Large intestine (tissue), 3 donors: ENCODE data around the gene TXLNG. TPM values are rescaled to one million over a fixed set of nuclear protein-coding genes. Genes with fewer than 3 reads are reported as not detected.

Source experiments
- DNase-seq, 2 donors: peaks; one replicate each; pipeline versions ENCODE4 v3.0.0 to v3.0.0-alpha.2; 2013
- H3K27ac ChIP-seq: one replicate; pipeline ENCODE4 v1.5.1; 2013; ENCODE audit warnings: low read length
- H3K27me3 ChIP-seq: 2 replicates; pipeline ENCODE4 v1.6.1; 2013; ENCODE audit warnings: low read length; ENCODE audit not compliant: control insufficient read depth, insufficient read depth
- H3K36me3 ChIP-seq: 2 replicates; pipeline ENCODE4 v1.6.1; 2013; ENCODE audit warnings: low read length; ENCODE audit not compliant: control insufficient read depth, insufficient read depth
- H3K4me1 ChIP-seq: one replicate; pipeline ENCODE4 v1.6.1; 2013; ENCODE audit warnings: low read length; ENCODE audit not compliant: control insufficient read depth, insufficient read depth
- H3K4me3 ChIP-seq: one replicate; pipeline ENCODE4 v1.5.1; 2013; ENCODE audit warnings: low read length
- H3K9me3 ChIP-seq: one replicate; pipeline ENCODE4 v1.6.1; 2013; ENCODE audit warnings: mild to moderate bottlenecking, low read depth, low read length, moderate library complexity; ENCODE audit not compliant: control insufficient read depth
- WGBS: methylation state at CpG from one replicate; pipeline ENCODE4 v1.1.5; 2013; ENCODE audit warnings: low lambda C conversion rate; ENCODE audit not compliant: insufficient coverage; 5-methylcytosine and 5-hydroxymethylcytosine counted together
- polyA plus RNA-seq: library from polyadenylated mRNA; unstranded; fragments of 120-200 nt; gene quantifications from one replicate; pipeline ENCODE4 v1.2.1, GENCODE V29; 2013

Gene TXLNG
- polyA plus RNA-seq, 1 donor, result 17.0 TPM

DNA sequence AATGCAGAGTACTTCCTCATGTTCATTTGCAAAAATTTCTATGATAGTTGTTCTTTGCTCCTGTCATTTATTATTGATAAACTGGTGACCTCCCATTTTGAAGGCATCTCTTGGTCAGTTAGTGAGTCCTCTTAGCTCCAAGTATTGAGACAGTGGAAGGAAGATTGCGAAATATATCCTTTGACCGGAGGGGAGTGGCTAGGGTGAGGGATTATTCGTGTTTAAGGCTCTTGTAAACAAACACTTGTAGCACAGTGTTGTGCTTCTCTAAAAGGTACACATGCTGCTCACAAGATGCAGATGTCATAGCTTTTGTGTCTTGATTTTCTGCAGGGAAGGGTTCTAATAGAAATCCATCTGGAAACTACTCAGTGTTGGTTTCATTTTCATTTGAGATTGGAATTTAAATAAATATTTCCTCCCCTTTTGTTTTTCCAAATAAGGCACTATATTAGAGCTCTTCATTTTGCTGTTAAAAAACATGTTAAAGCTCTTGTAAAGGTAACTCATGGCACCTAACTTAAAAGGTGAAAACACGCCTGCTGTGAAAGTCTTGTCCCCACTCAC lies 21.8 kb downstream of the TXLNG start:
- H3K4me3 ChIP-seq, result peak overlapping the region; percentile 16
- H3K9me3 ChIP-seq, result no peaks in the 10 kb centered on the region
- peaks cover 2% of the 10 kb centered on the region for H3K4me1 ChIP-seq
- peak; percentile 49 to 68 for DNase-seq
- H3K36me3 ChIP-seq, result peaks cover under 1% of the 10 kb centered on the region
- peak overlapping the region; percentile 62 for H3K27ac ChIP-seq
- WGBS, result no CpG with 5 or more reads among the region's 4 CpGs
- H3K27me3 ChIP-seq, result no peaks in the 10 kb centered on the region

DNA sequence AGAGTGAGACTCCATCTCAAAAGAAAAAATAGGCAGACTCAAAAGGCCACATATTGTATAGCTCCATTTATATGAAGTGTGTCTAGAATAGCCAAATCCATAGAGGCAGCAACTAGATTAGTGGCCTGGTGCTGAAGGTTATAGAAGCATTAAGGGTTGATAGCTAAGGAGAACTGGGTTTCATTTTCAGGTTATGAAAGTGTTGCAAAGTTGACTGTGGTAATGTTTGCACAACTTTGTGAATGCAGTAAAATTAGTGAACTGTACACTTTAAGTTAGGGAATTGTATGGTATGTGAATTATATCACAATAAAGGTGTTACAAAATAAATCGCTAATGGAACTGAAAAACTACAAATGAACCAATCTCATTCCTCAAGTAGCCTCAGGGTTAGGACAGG lies 28.3 kb downstream of the TXLNG start:
- WGBS, result no CpG with 5 or more reads among the region's 1 CpG
- Histone ChIP-seq H3K27ac (no peak overlapping the region), H3K36me3 (peaks cover 5% of the 10 kb centered on the region)

DNA sequence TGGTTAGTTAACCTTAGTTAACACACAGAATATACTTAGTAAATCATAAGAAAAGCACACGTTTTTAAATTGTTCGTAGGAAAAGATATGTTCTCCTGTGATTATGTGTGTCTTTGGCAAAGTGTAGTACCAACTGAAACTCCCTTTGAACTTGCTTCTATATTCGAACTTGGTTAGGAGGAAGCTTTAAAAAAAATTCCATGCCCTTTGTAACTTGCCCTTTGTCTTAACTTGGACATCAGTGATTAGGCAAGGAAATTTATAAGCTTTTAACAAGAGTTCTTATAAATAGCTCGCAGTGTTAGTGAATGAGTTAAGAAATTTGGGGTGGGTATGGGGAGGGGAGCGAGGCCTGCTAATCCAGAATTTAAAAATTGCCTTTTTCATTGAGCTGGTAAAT lies 33.4 kb downstream of the TXLNG start:
- H3K36me3 ChIP-seq, result peaks cover 9% of the 10 kb centered on the region
- no peaks in the 10 kb centered on the region for H3K4me1 ChIP-seq
- no peak overlapping the region for H3K4me3 ChIP-seq
- H3K9me3 ChIP-seq, result no peaks in the 10 kb centered on the region
- DNase-seq, result peak in 1 of 2 donors; percentile 55
- no peaks in the 10 kb centered on the region for H3K27me3 ChIP-seq
- no CpG with 5 or more reads among the region's 5 CpGs for WGBS
- peak overlapping the region; percentile 68 for H3K27ac ChIP-seq

More for the DNA sequence above, 28.3 kb downstream of the TXLNG start:
- Histone ChIP-seq H3K9me3 (no peaks in the 10 kb centered on the region), H3K27me3 (no peaks in the 10 kb centered on the region), H3K4me1 (no peaks in the 10 kb centered on the region), H3K4me3 (no peak overlapping the region)
- peak in 1 of 2 donors; percentile 23 for DNase-seq

DNA sequence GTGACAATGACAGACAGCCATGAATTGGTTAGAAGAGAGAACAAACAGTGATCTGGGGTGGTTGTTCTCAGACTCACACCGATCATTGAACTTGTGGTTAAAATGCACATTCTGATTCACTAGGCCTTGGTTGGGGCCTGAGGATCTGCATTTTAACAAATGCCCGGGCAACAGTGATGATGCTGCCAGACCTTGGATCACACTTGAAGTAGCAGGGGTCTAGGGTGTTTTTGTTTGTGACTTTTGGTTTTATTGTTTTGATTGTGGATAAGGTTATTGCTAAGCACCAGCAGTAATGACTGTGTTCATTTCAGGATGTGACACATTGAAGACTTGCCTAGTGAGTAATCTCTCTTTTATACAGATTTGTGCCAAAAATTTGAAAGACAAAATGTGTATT lies 36.5 kb downstream of the TXLNG start:
- no peaks in the 10 kb centered on the region for H3K4me1 ChIP-seq
- H3K36me3 ChIP-seq, result peaks cover 9% of the 10 kb centered on the region
- H3K4me3 ChIP-seq, result no peak overlapping the region
- H3K27me3 ChIP-seq, result no peaks in the 10 kb centered on the region
- WGBS, result no CpG with 5 or more reads among the region's 2 CpGs
- no peak for DNase-seq
- no peak overlapping the region for H3K27ac ChIP-seq
- H3K9me3 ChIP-seq, result no peaks in the 10 kb centered on the region

DNA sequence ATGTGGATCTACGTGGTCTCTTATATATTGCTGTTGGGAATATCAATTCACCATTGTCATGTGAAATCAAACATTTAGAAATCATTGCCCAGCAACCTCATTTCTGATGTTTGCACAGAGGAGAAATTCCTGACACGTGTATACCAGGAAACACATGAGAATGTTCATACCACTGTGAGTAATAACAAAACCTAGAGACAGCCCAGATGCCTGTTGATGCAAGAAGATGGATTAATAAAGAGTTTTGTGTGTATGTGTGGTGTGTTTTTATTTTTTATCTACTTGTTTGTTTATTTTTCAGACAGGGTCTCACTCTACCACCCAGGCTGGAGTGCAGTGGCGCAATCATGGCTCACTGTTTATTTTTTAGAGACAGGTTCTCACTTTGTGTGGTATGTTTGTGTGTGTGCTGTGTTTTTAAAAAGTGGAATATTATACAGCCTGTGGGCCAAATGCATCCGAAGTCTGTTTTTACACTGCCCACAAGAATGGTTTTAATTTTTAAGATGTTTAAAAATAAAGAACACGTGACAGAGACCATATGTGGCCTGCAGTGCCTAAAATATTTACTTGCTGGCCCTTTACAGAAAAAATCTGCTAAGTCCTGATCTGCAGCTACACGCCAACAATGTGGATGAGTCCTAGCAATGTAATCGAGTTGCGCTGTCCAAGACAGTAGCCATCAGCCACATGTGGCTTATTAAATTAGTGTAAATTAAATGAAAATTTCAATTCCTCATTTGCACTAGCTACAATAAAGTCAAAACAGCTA lies 39.2 kb downstream of the TXLNG start:
- H3K9me3 ChIP-seq, result no peaks in the 10 kb centered on the region
- DNase-seq, result no peak
- H3K36me3 ChIP-seq, result peaks cover 17% of the 10 kb centered on the region
- H3K4me3 ChIP-seq, result no peak overlapping the region
- H3K27me3 ChIP-seq, result no peaks in the 10 kb centered on the region
- no CpG with 5 or more reads among the region's 8 CpGs for WGBS
- peaks cover 2% of the 10 kb centered on the region for H3K4me1 ChIP-seq
- no peak overlapping the region for H3K27ac ChIP-seq

GRCh38 chrX:16826207-16826606 lies 39.9 kb downstream of the TXLNG start:
- H3K36me3 ChIP-seq, result peaks cover 16% of the 10 kb centered on the region
- DNase-seq, result peak in 1 of 2 donors; percentile 20
- H3K4me1 ChIP-seq, result peaks cover 2% of the 10 kb centered on the region
- H3K27ac ChIP-seq, result no peak overlapping the region
- no peak overlapping the region for H3K4me3 ChIP-seq
- no peaks in the 10 kb centered on the region for H3K27me3 ChIP-seq
- no peaks in the 10 kb centered on the region for H3K9me3 ChIP-seq
- WGBS, result no CpG with 5 or more reads among the region's 3 CpGs

- Histone ChIP-seq H3K4me3 (no peak overlapping the region), H3K9me3 (no peaks in the 10 kb centered on the region), H3K4me1 (peaks cover 2% of the 10 kb centered on the region), H3K36me3 (peaks cover 18% of the 10 kb centered on the region), H3K27ac (no peak overlapping the region), H3K27me3 (no peaks in the 10 kb centered on the region)
- no CpG with 5 or more reads among the region's 2 CpGs for whole genome bisulfite sequencing
- DNase-seq, result no peak
Observed at GRCh38 chrX:16827225-16827624, 41.0 kb downstream of the TXLNG start.

- no peaks in the 10 kb centered on the region for H3K27me3 ChIP-seq
- H3K27ac ChIP-seq, result no peak overlapping the region
- DNase-seq, result peak in 1 of 2 donors; percentile 11
- peaks cover 20% of the 10 kb centered on the region for H3K36me3 ChIP-seq
- no peaks in the 10 kb centered on the region for H3K9me3 ChIP-seq
- no peak overlapping the region for H3K4me3 ChIP-seq
- H3K4me1 ChIP-seq, result peaks cover 2% of the 10 kb centered on the region
- no CpG with 5 or more reads among the region's 6 CpGs for WGBS
Observed at GRCh38 chrX:16828124-16828908, 42.0 kb downstream of the TXLNG start.

DNA sequence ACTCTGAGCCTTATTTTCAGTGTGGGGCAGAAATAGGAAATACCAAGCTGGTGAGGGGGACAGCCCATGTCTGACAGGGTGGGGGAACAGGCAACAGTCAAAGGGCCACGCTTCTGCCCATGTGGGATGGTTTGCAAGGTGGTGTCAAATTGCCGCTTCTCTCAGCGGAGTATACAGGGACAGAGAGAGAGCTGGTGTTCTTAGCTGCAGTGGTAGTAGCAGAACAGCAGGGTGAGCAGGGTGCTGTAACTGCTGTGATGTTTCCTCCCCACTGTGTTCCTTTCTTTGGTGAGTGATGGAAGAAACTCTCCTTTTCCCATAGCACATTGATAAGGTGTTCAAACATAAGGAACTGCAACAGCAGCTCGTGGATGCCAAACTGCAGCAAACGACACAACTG lies 46.0 kb downstream of the TXLNG start:
- no peak for DNase-seq
- WGBS, result no CpG with 5 or more reads among the region's 5 CpGs
- Histone ChIP-seq H3K36me3 (peaks cover 34% of the 10 kb centered on the region), H3K27me3 (no peaks in the 10 kb centered on the region), H3K9me3 (no peaks in the 10 kb centered on the region), H3K4me3 (no peak overlapping the region), H3K4me1 (peaks cover 2% of the 10 kb centered on the region), H3K27ac (no peak overlapping the region)

DNA sequence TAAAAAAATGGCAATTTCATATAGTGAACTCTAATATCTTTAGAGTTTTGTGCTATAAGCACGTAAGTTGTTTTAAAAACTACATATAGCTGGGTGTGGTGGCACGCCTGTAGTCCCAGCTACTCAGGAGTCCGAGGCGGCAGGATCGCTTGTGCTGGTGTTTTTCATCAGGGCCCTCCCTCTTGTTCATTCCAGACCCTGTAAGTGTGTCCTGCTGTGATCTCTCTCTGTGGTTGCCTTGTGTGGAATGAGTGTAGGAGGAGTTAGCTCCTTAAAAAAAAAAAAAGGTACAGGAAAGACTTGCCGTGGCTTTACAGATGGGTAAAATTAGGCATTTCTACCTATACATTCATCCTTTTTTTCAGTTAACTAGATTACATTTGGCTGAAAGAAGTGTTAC lies 48.5 kb downstream of the TXLNG start:
- no CpG with 5 or more reads among the region's 6 CpGs for WGBS
- Histone ChIP-seq H3K9me3 (no peaks in the 10 kb centered on the region), H3K4me3 (no peak overlapping the region), H3K27ac (no peak overlapping the region), H3K4me1 (no peaks in the 10 kb centered on the region), H3K27me3 (no peaks in the 10 kb centered on the region), H3K36me3 (peaks cover 29% of the 10 kb centered on the region)
- DNase-seq, result no peak
